ENCODE measurements around the gene CDH13. TPM values are rescaled to one million over a fixed set of nuclear protein-coding genes. Genes with fewer than 3 reads are reported as not detected.

Gene CDH13
- total RNA-seq, 4 donors from 2014 or later = 2.0 to 6.6 (median 4.1) TPM; not detected in 1

DNA sequence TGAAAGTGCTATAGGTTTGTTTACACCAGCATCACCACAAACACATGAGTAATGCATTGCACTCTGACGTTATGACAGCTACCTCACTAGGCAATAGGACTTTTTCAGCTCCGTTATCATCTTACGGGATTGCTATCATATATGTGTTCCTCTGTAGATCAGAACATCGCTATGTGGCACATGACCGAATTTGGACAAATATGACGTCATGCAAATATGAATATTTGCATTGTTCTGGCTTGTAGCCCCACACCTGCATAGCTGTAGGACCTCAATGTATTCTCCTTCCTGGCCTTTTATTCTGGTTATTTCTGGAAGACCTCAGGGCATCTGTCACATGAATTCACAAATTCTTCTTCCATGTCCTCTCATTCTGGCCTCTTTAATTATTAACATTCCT lies 393.2 kb downstream of the CDH13 start:
- Histone ChIP-seq H3K4me1 (no peaks in the 10 kb centered on the region), H3K27me3 (no peaks in the 10 kb centered on the region), H3K36me3 (no peaks in the 10 kb centered on the region), H3K4me3 (no peak overlapping the region), H3K9me3 (no peaks in the 10 kb centered on the region), H3K27ac (no peak overlapping the region)
- TF ChIP-seq, protein P1, sequence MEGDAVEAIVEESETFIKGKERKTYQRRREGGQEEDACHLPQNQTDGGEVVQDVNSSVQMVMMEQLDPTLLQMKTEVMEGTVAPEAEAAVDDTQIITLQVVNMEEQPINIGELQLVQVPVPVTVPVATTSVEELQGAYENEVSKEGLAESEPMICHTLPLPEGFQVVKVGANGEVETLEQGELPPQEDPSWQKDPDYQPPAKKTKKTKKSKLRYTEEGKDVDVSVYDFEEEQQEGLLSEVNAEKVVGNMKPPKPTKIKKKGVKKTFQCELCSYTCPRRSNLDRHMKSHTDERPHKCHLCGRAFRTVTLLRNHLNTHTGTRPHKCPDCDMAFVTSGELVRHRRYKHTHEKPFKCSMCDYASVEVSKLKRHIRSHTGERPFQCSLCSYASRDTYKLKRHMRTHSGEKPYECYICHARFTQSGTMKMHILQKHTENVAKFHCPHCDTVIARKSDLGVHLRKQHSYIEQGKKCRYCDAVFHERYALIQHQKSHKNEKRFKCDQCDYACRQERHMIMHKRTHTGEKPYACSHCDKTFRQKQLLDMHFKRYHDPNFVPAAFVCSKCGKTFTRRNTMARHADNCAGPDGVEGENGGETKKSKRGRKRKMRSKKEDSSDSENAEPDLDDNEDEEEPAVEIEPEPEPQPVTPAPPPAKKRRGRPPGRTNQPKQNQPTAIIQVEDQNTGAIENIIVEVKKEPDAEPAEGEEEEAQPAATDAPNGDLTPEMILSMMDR (IDR thresholded peaks at IDR 0.05) = no peak
- TF ChIP-seq POLR2A (IDR thresholded peaks at IDR 0.05) = no peak
- DNase-seq = no peak

DNA sequence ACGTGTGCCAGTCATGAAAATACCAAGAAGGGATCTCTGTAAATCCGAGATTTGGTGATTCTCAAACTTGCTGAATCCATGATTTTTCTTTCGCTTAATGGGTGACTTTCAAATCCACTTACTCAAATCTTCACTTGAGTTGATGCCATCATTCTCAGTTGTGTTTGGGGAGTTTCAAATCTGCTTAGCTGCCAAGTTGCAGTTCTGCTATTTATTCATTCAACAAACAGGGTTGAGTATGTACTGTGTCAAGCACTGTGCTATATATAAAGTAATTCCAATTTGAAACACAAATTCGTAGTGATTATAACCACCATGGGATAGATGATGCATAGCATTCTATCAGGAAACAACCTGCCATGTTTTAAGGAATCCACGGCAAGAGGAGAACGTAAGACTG lies 394.3 kb downstream of the CDH13 start:
- H3K9me3 ChIP-seq = no peaks in the 10 kb centered on the region
- no peaks in the 10 kb centered on the region for H3K36me3 ChIP-seq
- no peaks in the 10 kb centered on the region for H3K4me1 ChIP-seq
- no peak for DNase-seq
- H3K4me3 ChIP-seq = no peak overlapping the region
- no peak overlapping the region for H3K27ac ChIP-seq
- no peak for TF ChIP-seq POLR2A (IDR thresholded peaks at IDR 0.05)
- TF ChIP-seq, protein P1 (IDR thresholded peaks at IDR 0.05) = no peak
- no peaks in the 10 kb centered on the region for H3K27me3 ChIP-seq

DNA sequence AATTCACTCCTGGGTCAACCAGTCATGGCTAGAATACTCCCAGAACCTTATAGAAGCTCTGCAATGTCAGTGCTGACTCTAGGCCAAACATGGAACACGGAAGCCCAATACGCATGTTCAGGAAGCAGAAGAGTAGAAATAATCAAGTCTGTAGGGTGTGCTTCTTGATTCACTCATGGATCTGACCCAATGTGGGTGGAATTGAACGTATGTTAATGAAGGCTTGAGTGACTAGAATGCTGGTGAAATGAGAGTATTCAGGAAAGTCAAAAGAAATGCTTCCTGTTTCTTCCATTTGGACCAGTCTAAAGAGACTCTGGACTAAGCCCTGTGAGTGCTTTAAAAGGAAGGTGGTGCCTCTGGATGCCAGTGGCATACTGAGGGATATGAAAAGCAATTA lies 395.0 kb downstream of the CDH13 start:
- no peak for TF ChIP-seq POLR2A (IDR thresholded peaks at IDR 0.05)
- TF ChIP-seq, protein P1 (IDR thresholded peaks at IDR 0.05) = no peak
- no peak overlapping the region for H3K27ac ChIP-seq
- no peak for DNase-seq

DNA sequence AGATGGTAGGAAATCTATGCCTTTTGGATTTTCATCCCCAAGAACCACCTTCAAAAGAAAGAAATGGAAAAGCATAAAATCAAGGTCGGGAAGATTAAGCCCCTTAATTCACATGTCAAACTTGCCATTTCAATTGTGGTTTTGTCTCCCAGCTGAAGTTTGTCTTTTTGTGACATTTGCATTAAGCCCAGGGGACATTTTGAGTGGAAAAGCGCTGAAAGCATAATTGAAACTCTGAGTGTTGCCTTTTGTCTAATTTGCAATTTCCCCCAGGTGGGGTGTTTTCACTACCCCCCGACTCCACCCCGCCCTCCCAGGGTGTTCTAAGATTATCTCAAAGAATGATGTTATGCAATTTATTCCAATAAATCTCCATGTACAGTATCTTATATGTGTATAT lies 396.2 kb downstream of the CDH13 start:
- no peaks in the 10 kb centered on the region for H3K9me3 ChIP-seq
- H3K4me3 ChIP-seq = no peak overlapping the region
- no peak for TF ChIP-seq POLR2A (IDR thresholded peaks at IDR 0.05)
- TF ChIP-seq, protein P1 (IDR thresholded peaks at IDR 0.05) = no peak
- H3K4me1 ChIP-seq = no peaks in the 10 kb centered on the region
- H3K36me3 ChIP-seq = no peaks in the 10 kb centered on the region
- DNase-seq = no peak
- no peaks in the 10 kb centered on the region for H3K27me3 ChIP-seq
- no peak overlapping the region for H3K27ac ChIP-seq

More for the DNA sequence above, 395.0 kb downstream of the CDH13 start:
- H3K27me3 ChIP-seq = no peaks in the 10 kb centered on the region
- no peak overlapping the region for H3K4me3 ChIP-seq
- no peaks in the 10 kb centered on the region for H3K4me1 ChIP-seq
- H3K36me3 ChIP-seq = no peaks in the 10 kb centered on the region
- H3K9me3 ChIP-seq = no peaks in the 10 kb centered on the region

DNA sequence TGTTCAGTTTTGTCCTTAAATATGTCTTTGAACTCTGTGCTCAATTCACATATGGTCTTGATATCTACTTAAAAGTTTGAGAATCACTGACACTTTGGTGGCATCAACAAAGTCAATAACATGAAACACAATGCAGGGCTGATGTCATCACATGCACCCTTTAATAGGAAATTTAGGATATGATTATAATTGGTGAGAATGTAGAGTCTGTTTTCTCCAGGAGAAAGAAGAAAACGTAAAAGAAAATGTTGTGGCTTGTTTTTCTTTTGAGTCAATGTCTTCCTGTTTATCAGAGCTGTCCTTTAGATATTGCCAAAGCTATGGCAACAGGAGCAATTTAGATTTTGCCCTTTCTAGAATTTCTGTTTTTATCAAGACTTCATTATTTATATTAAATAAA lies 396.9 kb downstream of the CDH13 start:
- Histone ChIP-seq H3K4me3 (no peak overlapping the region), H3K27me3 (no peaks in the 10 kb centered on the region), H3K27ac (no peak overlapping the region), H3K36me3 (no peaks in the 10 kb centered on the region), H3K4me1 (no peaks in the 10 kb centered on the region), H3K9me3 (no peaks in the 10 kb centered on the region)
- DNase-seq = no peak
- TF ChIP-seq, protein P1 (IDR thresholded peaks at IDR 0.05) = no peak
- no peak for TF ChIP-seq POLR2A (IDR thresholded peaks at IDR 0.05)

DNA sequence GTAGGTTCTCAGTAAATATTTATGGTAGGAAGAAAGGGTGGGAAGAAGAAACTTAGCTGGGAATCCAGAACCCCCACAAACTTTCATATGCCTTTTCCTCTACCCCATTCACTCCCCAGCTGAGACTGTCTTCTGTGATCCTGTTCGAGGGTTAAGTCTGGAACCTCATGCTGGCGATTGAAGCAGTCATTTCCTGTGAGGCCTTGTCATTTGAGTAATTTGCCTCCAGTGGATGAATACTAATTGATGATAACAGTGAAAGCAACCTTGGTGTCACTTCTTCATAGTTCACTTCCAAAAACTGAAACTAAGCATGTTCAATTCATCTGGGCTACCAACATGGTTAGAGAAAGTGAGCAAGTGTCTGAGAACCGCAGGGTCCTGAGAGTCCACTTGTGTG lies 401.2 kb downstream of the CDH13 start:
- Histone ChIP-seq H3K36me3 (no peaks in the 10 kb centered on the region), H3K4me3 (no peak overlapping the region), H3K27me3 (no peaks in the 10 kb centered on the region), H3K9me3 (no peaks in the 10 kb centered on the region), H3K4me1 (no peaks in the 10 kb centered on the region), H3K27ac (no peak overlapping the region)
- no peak for DNase-seq
- TF ChIP-seq, protein P1 (IDR thresholded peaks at IDR 0.05) = no peak

Data from Peyer's patch (tissue), 4 donors.